ENCODE measurements around the gene CELF2. TPM values are rescaled to one million over a fixed set of nuclear protein-coding genes. Genes with fewer than 3 reads are reported as not detected.

The CELF2 gene
- total RNA-seq, 3 donors from 2014 or later (not counting 1 experiment from before 2014, with no cell fraction given) = 282 to 298 (median 295) TPM

DNA sequence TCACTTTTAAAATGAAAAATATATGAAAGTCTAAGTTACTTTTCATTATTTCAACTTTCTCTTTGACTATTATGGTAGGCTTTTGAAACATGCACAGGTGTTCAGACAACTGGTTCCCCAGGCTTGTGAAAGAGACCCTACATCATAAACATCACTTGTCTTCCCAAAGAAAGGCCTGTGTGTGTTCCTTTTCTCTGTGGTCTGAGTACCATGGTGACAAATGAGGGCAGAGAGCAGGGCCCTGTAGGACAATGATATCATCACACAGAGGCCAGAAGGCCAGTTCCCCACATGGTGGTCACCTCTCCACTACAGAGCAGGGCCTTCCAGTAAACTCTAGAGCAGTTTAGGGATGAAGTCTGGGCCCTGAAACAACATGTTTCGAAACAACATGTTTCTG lies 305.0 kb downstream of the CELF2 start:
- H3K27ac Mint-ChIP-seq = peak overlapping the region; percentile 87 to 92

DNA sequence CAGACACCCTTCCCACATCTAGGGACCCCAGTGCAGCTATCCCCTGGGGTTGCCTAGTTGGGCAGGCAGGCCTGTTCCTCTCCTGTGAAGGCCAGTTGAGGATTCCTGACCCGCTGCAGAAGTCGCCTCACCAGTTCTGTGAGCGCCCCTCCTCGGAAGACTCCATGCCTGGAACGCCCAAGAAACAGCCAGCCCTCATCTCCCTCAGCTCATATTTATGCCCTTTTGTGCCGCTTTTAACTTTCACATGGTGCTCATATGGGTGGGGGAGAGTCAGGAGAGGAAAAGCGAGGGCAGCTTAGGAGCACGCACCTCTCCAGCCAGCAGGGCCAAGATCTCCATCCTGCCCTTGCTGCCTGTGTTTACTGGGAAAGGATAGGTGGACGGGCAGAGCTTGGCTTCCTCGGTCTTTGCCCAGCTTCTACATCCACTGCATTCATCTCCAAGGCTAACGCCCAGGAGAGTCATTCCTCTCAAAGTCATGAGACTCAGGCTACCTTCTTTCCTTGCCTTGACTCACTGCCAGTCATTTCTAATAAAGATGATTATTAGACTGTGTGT lies 307.2 kb downstream of the CELF2 start:
- Histone ChIP-seq H3K9me3 (ENCODE audit: control insufficient read depth, insufficient read depth, low read length) (no peaks in the 10 kb centered on the region), H3K27me3 (ENCODE audit: control insufficient read depth, insufficient read depth, low read length) (no peaks in the 10 kb centered on the region), H3K4me3 (ENCODE audit: low read length) (no peak overlapping the region), H3K4me1 (ENCODE audit: control insufficient read depth, insufficient read depth, low read length) (peaks cover 5% of the 10 kb centered on the region), H3K27ac (ENCODE audit: low read length) (no peak overlapping the region), H3K36me3 (ENCODE audit: control insufficient read depth, insufficient read depth, low read length) (peaks cover 96% of the 10 kb centered on the region)
- H3K9me3 Mint-ChIP-seq = no peaks in the 10 kb centered on the region
- peaks cover 36 to 49% of the 10 kb centered on the region in 2 donors for H3K4me1 Mint-ChIP-seq
- ATAC-seq (no peak), DNase-seq (no peak)
- 93% methylated on average over 10 of the region's 11 CpGs for WGBS (ENCODE audit: insufficient coverage)
- intact Hi-C loops (cut with micrococcal nuclease) = no loop called here
- no peaks in the 10 kb centered on the region for H3K27me3 Mint-ChIP-seq (ENCODE audit: low read depth in 2 of 2)
- H3K27ac Mint-ChIP-seq = peak overlapping the region; percentile 84 to 92
- H3K36me3 Mint-ChIP-seq = peaks cover 55% of the 10 kb centered on the region
- no peak overlapping the region for H3K4me3 Mint-ChIP-seq
- TF ChIP-seq, protein P1, sequence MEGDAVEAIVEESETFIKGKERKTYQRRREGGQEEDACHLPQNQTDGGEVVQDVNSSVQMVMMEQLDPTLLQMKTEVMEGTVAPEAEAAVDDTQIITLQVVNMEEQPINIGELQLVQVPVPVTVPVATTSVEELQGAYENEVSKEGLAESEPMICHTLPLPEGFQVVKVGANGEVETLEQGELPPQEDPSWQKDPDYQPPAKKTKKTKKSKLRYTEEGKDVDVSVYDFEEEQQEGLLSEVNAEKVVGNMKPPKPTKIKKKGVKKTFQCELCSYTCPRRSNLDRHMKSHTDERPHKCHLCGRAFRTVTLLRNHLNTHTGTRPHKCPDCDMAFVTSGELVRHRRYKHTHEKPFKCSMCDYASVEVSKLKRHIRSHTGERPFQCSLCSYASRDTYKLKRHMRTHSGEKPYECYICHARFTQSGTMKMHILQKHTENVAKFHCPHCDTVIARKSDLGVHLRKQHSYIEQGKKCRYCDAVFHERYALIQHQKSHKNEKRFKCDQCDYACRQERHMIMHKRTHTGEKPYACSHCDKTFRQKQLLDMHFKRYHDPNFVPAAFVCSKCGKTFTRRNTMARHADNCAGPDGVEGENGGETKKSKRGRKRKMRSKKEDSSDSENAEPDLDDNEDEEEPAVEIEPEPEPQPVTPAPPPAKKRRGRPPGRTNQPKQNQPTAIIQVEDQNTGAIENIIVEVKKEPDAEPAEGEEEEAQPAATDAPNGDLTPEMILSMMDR (IDR thresholded peaks at IDR 0.05) = no peak

More for the DNA sequence above, 305.0 kb downstream of the CELF2 start:
- H3K9me3 ChIP-seq (ENCODE audit: control insufficient read depth, insufficient read depth, low read length) = no peaks in the 10 kb centered on the region
- DNase-seq = no peak
- intact Hi-C loops (cut with micrococcal nuclease) = no loop called here
- no peak overlapping the region for H3K4me3 ChIP-seq (ENCODE audit: low read length)
- H3K27ac ChIP-seq (ENCODE audit: low read length) = no peak overlapping the region
- peaks cover 47 to 59% of the 10 kb centered on the region in 2 donors for H3K4me1 Mint-ChIP-seq
- no peaks in the 10 kb centered on the region for H3K9me3 Mint-ChIP-seq
- no peaks in the 10 kb centered on the region for H3K27me3 ChIP-seq (ENCODE audit: control insufficient read depth, insufficient read depth, low read length)
- H3K4me3 Mint-ChIP-seq = no peak overlapping the region
- WGBS (ENCODE audit: insufficient coverage) = 75% methylated on average over 1 of the region's 1 CpG
- TF ChIP-seq, protein P1 (IDR thresholded peaks at IDR 0.05) = no peak
- peaks cover 98% of the 10 kb centered on the region for H3K36me3 ChIP-seq (ENCODE audit: control insufficient read depth, insufficient read depth, low read length)
- peaks cover 65% of the 10 kb centered on the region for H3K36me3 Mint-ChIP-seq
- peaks cover 17% of the 10 kb centered on the region for H3K4me1 ChIP-seq (ENCODE audit: control insufficient read depth, insufficient read depth, low read length)
- no peaks in the 10 kb centered on the region for H3K27me3 Mint-ChIP-seq (ENCODE audit: low read depth in 2 of 2)
- no peak for ATAC-seq

DNA sequence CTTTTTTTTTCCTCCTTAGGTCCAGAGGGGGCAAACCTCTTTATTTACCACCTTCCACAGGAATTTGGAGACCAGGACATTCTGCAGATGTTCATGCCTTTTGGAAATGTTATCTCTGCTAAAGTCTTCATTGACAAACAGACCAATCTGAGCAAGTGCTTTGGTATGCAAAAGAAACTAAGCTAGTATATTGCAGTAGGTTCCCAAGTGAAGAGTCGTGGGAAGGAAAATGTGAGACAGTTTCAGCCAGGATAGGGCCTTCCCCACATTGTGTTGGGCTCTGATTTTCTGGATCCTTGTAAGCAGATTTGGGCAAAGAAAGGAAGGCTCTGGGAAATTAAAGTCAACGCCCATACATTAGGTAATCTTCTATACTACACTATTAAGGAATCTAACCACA lies 308.1 kb downstream of the CELF2 start:
- H3K4me1 Mint-ChIP-seq = peaks cover 39 to 50% of the 10 kb centered on the region in 2 donors
- intact Hi-C loops (cut with micrococcal nuclease) = no loop called here
- H3K27me3 Mint-ChIP-seq (ENCODE audit: low read depth in 2 of 2) = no peaks in the 10 kb centered on the region
- TF ChIP-seq, protein P1 (IDR thresholded peaks at IDR 0.05) = no peak
- Histone ChIP-seq H3K9me3 (ENCODE audit: control insufficient read depth, insufficient read depth, low read length) (no peaks in the 10 kb centered on the region), H3K27ac (ENCODE audit: low read length) (no peak overlapping the region), H3K4me1 (ENCODE audit: control insufficient read depth, insufficient read depth, low read length) (no peaks in the 10 kb centered on the region), H3K27me3 (ENCODE audit: control insufficient read depth, insufficient read depth, low read length) (no peaks in the 10 kb centered on the region), H3K36me3 (ENCODE audit: control insufficient read depth, insufficient read depth, low read length) (peaks cover 96% of the 10 kb centered on the region), H3K4me3 (ENCODE audit: low read length) (no peak overlapping the region)
- H3K36me3 Mint-ChIP-seq = peaks cover 54% of the 10 kb centered on the region
- 93% methylated on average over 2 of the region's 2 CpGs for WGBS (ENCODE audit: insufficient coverage)
- no peak for DNase-seq
- no peak for ATAC-seq
- no peaks in the 10 kb centered on the region for H3K9me3 Mint-ChIP-seq
- no peak overlapping the region for H3K4me3 Mint-ChIP-seq
- peak overlapping the region; percentile 84 to 92 for H3K27ac Mint-ChIP-seq

DNA sequence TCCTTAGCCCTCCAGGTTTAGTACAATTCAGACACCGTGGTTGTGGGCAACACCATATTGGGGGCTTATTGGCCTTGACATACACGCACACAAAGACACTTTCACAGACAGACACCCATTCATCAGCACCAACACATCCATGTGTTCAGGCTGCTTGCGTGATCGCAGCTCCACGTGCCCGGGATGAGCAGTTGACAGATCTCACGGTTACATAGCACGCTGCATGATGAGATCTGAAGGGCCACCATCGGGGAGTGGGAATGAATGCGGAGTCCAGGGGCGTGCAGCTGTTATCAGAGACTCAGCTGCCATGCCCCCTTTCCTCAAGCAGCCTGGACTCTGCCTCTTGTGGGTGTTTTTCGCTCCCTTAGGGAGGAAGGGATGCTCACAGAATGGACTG lies 308.6 kb downstream of the CELF2 start:
- Histone ChIP-seq H3K9me3 (ENCODE audit: control insufficient read depth, insufficient read depth, low read length) (no peaks in the 10 kb centered on the region), H3K4me3 (ENCODE audit: low read length) (no peak overlapping the region), H3K4me1 (ENCODE audit: control insufficient read depth, insufficient read depth, low read length) (no peaks in the 10 kb centered on the region), H3K27ac (ENCODE audit: low read length) (no peak overlapping the region), H3K27me3 (ENCODE audit: control insufficient read depth, insufficient read depth, low read length) (no peaks in the 10 kb centered on the region), H3K36me3 (ENCODE audit: control insufficient read depth, insufficient read depth, low read length) (peaks cover 94% of the 10 kb centered on the region)
- peaks cover 50% of the 10 kb centered on the region for H3K36me3 Mint-ChIP-seq
- no peak overlapping the region for H3K4me3 Mint-ChIP-seq
- intact Hi-C loops (cut with micrococcal nuclease) = no loop called here
- 97% methylated on average over 11 of the region's 12 CpGs for WGBS (ENCODE audit: insufficient coverage)
- no peaks in the 10 kb centered on the region for H3K27me3 Mint-ChIP-seq (ENCODE audit: low read depth in 2 of 2)
- no peak for DNase-seq
- H3K27ac Mint-ChIP-seq = peak overlapping the region; percentile 84 to 92
- no peaks in the 10 kb centered on the region for H3K9me3 Mint-ChIP-seq
- no peak for ATAC-seq
- peaks cover 34 to 46% of the 10 kb centered on the region in 2 donors for H3K4me1 Mint-ChIP-seq
- TF ChIP-seq, protein P1 (IDR thresholded peaks at IDR 0.05) = no peak
